Activated CD4-positive, alpha-beta T cell treated with anti-CD3 and anti-CD28 coated beads, Interleukin-2, amount 10 ng/mL, durations not matched to agents 24 days and 14 days (primary cell): Measurements from ENCODE around the gene GNB1L. TPM values are rescaled to one million over a fixed set of nuclear protein-coding genes. Genes with fewer than 3 reads are reported as not detected.

Source experiments
- DNase-seq: peaks from one replicate; pipeline ENCODE4 v3.0.0; 2022
- H3K27ac Mint-ChIP-seq: one replicate; pipeline ENCODE4 v1.8.0; 2022; ENCODE audit warnings: mild to moderate bottlenecking, mixed read lengths
- H3K27me3 Mint-ChIP-seq: one replicate; pipeline ENCODE4 v1.8.0; 2022; ENCODE audit warnings: mixed read lengths
- H3K36me3 Mint-ChIP-seq: one replicate; pipeline ENCODE4 v1.8.0; 2022; ENCODE audit warnings: low read depth, mild to moderate bottlenecking, mixed read lengths
- H3K4me1 Mint-ChIP-seq: one replicate; pipeline ENCODE4 v1.8.0; 2021; ENCODE audit warnings: mixed read lengths
- H3K4me3 Mint-ChIP-seq: one replicate; pipeline ENCODE4 v1.8.0; 2022; ENCODE audit warnings: mild to moderate bottlenecking, moderate library complexity, mixed read lengths
- H3K9me3 Mint-ChIP-seq: one replicate; pipeline ENCODE4 v1.8.0; 2021; ENCODE audit warnings: mixed read lengths
- intact Hi-C: fragments of 100-400 bp; cut with micrococcal nuclease; formaldehyde crosslinking; loops from one replicate; pipeline ENCODE4 v1.15.1; 2023
- total RNA-seq: library from RNA; stranded (reverse); gene quantifications from 2 replicates; pipeline ENCODE4 v1.2.3, GENCODE V29; 2022

The GNB1L gene
- total RNA-seq, 1 donor from 2014 or later, result 21.4 TPM

DNA sequence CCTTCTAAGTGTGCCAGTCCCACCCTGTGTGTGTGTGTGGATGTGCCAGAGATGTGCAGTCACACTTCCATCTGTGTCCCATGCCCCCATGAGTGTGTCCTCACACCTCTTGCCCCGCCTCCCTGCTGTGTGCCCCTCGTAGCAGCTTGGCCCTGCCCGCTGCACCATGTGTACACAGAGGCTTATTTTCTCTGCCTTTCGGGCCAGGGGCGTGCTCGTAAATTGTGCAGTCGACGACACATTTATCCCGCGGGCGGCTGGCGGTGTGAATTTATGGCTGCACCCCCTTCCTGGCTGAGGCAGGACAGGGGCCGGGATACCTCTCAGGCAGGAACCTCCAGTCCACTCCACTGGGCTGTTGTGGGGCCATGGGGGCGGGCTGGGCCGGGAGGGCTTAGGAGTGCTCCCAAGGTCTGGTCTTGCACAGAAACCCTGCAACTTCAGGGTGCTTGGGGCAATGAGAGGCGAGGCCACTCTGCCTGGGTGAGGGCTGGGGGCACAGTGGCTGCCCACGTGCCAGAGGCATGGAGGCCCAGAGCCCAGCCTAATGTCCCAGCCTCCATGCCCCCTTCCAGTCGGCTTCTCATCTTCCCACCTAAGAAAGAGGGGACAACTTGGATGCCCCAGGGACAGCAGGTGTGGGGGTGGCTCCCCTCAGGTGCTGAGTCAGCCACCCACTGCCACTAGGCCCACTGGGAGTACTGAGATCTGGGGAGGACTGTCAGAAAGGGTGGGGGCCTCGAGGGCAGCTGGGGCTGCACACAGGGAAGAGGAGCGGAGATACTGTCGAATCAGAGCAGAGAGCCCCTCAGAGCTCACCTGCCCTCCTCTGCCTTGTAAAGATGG lies 118.8 kb downstream of the GNB1L start:
- DNase-seq, result no peak
- no peaks in the 10 kb centered on the region for H3K9me3 Mint-ChIP-seq
- intact Hi-C loops, result no loop called here
- no peak overlapping the region for H3K4me3 Mint-ChIP-seq
- no peak overlapping the region for H3K27ac Mint-ChIP-seq
- no peaks in the 10 kb centered on the region for H3K4me1 Mint-ChIP-seq
- no peaks in the 10 kb centered on the region for H3K36me3 Mint-ChIP-seq
- H3K27me3 Mint-ChIP-seq, result no peaks in the 10 kb centered on the region

- H3K27ac Mint-ChIP-seq, result no peak overlapping the region
- H3K4me1 Mint-ChIP-seq, result peaks cover 5% of the 10 kb centered on the region
- intact Hi-C loops, result no loop called here
- no peak overlapping the region for H3K4me3 Mint-ChIP-seq
- no peaks in the 10 kb centered on the region for H3K36me3 Mint-ChIP-seq
- peaks cover 1% of the 10 kb centered on the region for H3K27me3 Mint-ChIP-seq
- H3K9me3 Mint-ChIP-seq, result no peaks in the 10 kb centered on the region
- DNase-seq, result no peak
Measured at GRCh38 chr22:19734837-19735382, 119.8 kb downstream of the GNB1L start.

GRCh38 chr22:19734163-19734562 lies 120.5 kb downstream of the GNB1L start:
- Mint-ChIP-seq H3K4me3 (no peak overlapping the region), H3K27ac (no peak overlapping the region), H3K9me3 (no peaks in the 10 kb centered on the region), H3K27me3 (peaks cover 1% of the 10 kb centered on the region), H3K36me3 (no peaks in the 10 kb centered on the region), H3K4me1 (peaks cover 5% of the 10 kb centered on the region)
- intact Hi-C loops, result no loop called here
- DNase-seq, result no peak

- Mint-ChIP-seq H3K9me3 (no peaks in the 10 kb centered on the region), H3K27me3 (peaks cover 1% of the 10 kb centered on the region), H3K27ac (no peak overlapping the region), H3K4me3 (no peak overlapping the region), H3K4me1 (peaks cover 5% of the 10 kb centered on the region), H3K36me3 (no peaks in the 10 kb centered on the region)
- DNase-seq, result no peak
- intact Hi-C loops, result no loop called here
Measured at GRCh38 chr22:19733755-19734154, 120.9 kb downstream of the GNB1L start.

Other genes with a start within 250 kb of the GNB1L start
- gene SEPTIN5, start 140.4 kb downstream of the GNB1L start, total RNA-seq, result 0.44 and 1.4 TPM in 2 replicates
- gene GP1BB, start 131.3 kb downstream of the GNB1L start, total RNA-seq, result not detected in 2 replicates
- 0.09 TPM in 1 of 2 replicates, not detected in the other for gene TBX1, start 94.1 kb downstream of the GNB1L start, total RNA-seq
- 20.0 and 23.4 TPM in 2 replicates for gene RTL10, start within 50 bp of the GNB1L start, total RNA-seq
- gene COMT, start 86.9 kb upstream of the GNB1L start, total RNA-seq, result 104 and 110 TPM in 2 replicates
- 18.4 and 23.5 TPM in 2 replicates for gene TXNRD2, start 86.9 kb upstream of the GNB1L start, total RNA-seq
- gene ARVCF, start 161.9 kb upstream of the GNB1L start, total RNA-seq, result 2.6 and 4.1 TPM in 2 replicates
- 27.1 and 31.5 TPM in 2 replicates for gene TANGO2, start 166.2 kb upstream of the GNB1L start, total RNA-seq
- 73.2 and 74.2 TPM in 2 replicates for gene DGCR8, start 225.4 kb upstream of the GNB1L start, total RNA-seq